Fibroblast of peridontal ligament (primary cell): Measurements from ENCODE around the gene CALCOCO1.
A peak's percentile ranks its signal among the peaks of the same experiment; 100 is the strongest.
"Not testable (repeated sequence)": the region's sequence is repeated elsewhere in the genome, so short reads cannot be mapped to it uniquely, and the experiment has no call there.

Experiments used
- DNase-seq: peaks from one replicate; pipeline ENCODE4 v3.0.0-alpha.2; 2010; ENCODE audit errors: extremely low read depth

The CALCOCO1 gene

DNA sequence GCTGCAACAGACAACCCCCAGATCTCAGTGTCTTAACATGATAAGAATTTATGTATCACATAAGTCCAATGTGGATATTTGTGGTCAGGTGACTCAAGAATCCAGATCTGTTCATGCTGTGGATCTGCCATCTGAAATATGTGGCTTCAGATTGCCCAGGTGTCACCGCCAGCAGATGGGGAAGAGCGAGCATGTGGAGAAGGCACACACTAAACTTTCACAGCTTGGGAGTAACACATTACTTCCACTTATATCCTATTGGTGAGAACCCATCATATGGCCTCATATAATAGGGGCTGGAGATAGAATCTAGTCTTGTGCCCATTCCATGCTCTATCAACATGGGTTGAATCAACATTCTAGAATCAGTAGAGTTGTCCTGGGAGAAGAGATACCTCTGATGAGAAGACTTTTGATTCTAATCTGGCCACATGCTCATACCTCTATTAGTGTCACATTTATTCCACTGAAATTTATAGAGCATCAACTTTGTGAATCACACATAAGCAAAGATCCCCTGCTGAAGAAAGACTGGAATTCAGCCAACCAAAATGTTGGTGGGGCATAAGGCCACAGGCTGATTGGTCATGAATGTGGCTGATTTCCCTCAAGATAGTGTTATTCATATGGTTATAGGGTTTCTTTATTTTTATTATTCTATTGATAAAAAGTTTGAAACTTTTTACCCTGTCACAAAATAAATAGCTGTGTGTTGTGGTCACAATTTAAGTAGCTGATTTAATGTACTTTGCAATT lies 6.0 kb upstream of the CALCOCO1 start:
- peak; percentile 40 for DNase-seq

DNA sequence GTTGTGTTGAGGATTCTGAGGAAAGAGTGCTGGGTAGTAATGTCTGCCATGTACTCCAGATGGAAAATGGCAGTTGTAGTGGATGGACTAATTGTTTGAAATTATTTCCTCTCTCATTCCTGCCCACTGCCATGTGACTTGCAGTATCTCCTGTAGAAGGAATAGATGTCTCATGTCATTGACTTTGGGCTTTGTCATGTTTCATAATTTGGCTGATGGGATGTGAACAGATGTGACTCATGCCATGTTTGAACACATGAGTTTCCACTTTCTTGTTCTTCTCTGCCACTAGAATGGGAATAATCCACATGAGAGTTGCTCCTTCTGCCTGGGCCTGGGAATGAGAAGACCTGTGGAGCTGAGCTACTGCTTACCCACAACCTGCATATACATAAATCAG lies 2.4 kb upstream of the CALCOCO1 start:
- no peak for DNase-seq

DNA sequence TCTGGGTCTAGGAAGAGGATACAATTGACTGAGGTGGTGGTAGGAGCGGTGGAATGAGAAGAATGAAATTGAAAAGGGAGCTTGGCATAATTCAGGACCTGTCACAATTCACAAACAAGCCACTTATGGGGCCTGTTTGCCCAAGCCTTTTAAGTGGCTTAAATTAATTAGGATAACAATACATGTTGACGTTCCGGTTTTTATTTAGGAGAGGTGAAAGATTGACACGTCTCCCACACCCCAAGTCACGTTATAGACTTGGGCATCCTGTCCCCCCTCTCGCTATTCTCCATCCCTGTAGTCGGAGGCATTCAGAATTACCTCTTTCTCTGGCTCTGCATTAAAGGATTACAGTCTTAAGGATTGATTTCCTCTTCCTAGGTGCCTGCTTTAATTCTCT lies 954 bp upstream of the CALCOCO1 start:
- no peak for DNase-seq

DNA sequence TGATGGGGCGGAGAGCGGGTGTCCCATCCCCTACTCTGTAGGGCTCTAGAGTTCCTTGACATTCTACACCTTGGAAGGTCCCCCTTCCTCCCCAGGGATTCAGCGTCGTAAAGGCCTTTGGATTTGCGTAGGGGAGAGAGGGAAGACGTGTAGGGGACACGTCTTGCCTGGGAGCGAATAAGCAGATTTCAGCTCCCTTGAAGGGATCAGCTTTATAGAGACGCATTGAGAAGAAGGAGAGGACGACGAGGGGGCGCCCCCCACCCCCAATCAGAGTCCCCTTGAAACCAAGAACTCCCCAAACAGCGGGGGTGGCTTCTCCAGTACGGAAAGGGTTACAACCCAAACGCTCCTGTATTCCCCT lies 324 bp downstream of the CALCOCO1 start:
- peak; percentile 29 for DNase-seq

DNA sequence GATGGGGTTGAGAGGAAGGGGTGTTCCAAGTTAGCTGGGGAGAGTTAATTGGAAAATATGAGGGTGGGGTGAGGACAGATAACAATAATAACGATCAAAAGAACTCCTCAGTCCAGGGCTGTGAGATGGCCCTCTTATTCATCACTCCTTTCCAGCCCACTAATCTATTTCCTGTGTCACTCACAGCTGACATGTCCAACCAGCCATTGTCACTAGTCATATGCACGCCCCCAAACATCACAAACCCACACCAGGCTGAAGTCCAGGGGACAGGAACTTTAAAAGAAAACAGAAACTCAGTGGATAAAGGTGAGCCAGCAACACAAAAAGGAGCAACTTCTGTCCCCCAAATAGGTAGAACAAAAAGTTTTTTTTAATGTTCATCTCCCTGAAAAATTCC lies 911 bp downstream of the CALCOCO1 start:
- no peak for DNase-seq

DNA sequence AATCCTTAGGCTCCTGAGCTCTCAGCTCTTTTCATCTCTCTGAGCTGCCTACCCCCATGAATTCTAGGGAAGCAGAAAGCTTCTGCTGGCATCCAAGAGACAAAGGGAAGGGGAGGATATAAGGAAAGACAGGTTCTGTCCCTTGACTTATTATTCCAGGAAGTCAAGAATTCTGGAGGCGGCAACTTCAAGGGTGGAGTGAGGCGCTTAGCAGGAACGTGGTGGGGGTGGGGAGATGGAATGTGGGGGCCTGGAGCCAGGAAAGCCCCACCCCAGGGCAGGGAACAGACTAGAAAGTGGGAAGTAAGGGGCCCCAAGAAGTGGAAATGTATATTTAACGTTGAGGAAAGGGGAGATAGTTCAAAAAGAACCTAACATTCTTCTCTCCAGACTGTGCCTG lies 1.4 kb downstream of the CALCOCO1 start:
- no peak for DNase-seq

DNA sequence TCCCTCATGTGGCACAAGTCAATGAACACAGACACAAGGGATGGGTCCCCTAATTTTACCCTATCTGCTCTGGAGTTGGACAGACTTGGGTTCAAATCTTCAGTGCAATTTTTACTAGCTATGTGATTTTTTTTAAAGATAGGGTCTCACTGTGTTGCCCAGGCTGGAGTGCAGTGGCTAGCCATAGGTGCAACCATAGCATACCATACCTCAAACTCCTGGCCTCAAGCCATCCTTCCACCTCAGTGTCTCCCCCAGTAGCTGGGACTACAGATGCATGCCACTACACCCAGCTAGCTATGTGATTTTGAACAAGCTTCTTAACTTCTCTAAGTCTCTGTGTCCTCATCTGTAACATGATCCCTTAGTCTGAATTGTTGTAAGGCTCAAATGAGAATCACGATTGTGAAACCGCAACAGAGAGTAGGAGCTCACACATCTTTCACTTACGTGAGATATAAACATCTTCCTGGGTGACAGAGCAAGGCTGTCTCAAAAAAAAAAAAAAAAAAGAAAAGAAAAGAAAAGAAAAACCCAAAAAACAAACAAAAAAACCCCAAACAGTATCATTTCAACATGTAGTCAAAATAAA lies 4.7 kb downstream of the CALCOCO1 start:
- peak; percentile 41 for DNase-seq

DNA sequence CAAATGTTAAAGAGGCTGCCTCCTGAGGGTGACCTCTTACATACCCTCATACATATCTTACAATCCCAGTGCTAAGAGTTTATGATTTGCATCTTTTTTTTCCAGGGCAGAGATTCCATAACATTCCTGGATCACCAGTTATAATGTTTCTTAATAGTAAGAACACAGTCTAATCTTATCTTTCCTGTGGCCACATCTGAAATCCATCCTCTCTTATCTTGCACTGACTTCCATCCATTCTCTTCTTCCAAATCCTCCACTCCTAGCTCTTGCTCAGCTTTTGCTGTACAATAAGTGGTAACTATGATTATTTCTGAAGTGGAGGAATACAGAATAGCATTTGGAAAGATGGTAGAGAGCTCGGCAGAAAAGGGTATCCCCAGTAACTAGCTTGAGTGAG lies 6.3 kb downstream of the CALCOCO1 start:
- DNase-seq, result no peak

DNA sequence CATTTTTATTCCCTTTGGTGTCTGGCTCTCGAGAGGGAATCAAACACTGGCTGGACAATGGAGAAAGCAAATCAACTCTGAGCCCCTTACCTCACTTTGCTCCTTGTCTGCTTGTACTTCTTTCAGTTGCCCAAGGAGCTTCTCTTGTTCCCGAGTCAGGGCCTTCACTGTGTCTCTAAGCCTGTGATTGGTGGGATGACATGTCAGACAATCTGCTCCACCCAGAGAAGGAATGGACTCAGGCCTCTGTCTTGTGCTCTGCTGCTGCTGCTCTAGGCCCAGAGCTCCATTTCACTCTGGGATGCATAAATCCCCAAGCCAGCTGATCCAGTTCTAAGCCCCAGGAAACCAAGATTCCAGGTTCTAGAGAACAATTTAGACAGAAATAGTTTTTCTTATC lies 7.6 kb downstream of the CALCOCO1 start:
- no peak for DNase-seq

DNA sequence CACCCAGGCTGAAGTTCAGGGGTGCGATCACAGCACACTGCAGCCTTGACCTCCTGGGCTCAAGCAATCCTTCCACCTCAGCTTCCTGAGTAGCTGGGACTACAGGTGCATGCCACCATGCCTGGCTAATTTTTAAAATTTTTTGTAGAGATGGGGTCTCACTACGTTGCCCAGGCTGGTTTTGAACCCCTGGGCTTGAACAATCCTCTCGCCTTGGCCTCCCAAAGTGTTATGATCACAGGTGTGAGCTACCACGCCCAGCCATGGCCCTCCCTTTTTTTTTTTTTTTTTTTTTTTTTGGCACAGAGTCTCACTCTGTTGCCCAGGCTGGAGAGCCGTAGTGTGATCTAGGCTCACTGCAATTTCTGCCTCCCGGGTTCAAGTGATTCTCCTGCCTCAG lies 8.7 kb downstream of the CALCOCO1 start:
- DNase-seq, result not testable (repeated sequence)

DNA sequence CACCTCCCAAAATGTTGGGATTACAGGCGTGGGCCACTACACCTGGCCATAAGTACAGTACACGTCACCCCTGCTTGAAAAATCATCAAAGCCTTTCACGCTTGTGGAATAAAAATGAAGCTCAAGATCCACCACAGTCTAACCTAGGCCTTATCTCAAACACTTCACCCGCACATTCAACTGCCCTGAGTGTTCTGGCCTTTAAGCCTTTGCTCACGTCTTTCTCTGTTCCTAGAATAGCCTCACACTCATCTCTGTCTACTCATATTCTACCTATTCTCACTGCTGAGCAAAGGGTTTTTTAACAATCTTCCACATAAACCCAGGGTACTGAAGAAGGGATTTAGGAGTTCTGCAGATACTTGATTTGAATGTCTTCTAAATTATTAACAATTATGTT lies 9.9 kb downstream of the CALCOCO1 start:
- DNase-seq, result no peak

DNA sequence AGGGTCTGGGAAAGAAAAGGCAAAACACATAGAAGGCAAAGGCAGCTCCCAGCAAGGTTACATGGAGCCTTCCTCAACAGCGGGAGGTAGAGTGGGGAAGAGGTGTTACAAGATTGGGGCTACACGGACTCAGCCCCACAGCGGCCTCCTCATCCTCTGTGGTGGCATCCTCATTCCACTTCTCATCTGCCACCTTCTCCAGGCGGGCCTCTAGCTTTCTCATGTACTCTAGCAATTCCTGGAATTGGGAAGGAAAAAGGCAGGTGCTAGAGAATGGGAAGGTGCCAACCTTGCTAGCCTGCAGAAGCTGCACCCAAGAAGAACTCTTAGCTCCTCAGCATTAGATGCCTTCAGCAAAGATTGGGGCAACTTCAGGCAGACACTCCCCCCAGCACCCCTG lies 13.2 kb downstream of the CALCOCO1 start:
- no peak for DNase-seq

DNA sequence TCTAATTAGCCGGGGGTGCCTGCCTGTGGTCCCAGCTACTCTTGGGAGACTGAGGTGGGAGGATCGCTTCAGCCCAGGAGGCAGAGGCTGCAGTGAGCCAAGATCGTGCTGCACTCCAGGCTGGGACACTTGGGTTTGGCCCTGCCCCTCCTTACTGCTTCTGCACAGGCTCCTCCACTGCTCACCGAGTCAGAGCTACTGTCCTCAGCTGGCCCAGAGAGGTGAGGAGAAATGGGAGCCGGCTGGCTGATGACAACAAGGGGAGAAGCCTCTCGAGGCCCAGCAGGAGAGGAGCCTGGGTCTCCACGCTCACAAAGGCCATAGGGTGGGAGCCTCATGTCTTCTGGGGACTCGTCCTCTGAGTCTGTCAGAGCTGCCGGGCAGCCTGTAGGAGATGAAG lies 13.7 kb downstream of the CALCOCO1 start:
- no peak for DNase-seq

DNA sequence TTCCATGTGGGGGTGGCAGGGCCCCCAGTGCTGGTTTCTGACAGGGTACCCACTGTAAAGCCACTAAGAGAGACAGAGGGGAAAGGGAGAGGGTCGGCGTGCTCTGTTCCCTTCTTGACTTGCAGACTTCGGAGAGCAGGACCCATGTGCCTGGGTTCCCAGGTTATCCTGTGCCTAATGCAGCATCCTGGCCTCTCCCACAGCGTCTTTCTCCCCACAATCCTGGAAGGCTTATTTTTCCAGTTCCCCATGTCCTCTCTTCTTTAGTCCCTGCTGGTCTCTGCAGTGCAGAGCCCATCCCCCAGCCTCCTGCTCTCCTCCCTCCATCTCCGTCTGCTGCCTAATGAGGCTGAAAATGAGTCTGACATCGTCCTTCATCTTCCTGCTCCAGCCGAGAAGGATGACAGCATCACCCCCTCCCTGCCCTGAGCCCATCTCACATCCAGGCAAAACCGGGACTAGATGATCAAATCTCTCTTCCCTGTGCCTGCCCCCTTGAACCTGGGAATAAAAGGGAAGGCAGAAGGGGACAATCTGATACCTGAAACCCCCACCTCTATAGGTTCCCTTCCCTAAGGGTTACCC lies 15.1 kb downstream of the CALCOCO1 start:
- DNase-seq, result no peak

DNA sequence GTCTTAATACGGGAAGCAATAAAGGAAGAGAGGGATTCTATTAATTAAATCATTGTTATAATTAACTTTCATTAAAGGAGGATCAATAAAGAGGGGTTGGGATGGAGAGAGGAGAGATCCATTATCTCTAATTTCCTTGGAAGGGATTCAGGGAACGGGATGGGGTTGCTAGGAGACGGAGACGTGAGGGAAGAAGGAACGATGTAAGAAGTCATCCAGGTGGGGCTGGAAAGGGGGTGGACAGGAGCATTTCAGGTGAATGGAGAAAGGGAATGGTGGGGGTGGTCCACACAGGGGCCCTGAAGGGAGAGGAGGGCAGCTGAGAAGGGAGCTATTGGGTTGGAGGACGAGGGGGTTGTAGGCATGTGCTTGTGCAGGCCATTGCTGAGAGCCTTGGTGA lies 17.2 kb downstream of the CALCOCO1 start:
- no peak for DNase-seq

DNA sequence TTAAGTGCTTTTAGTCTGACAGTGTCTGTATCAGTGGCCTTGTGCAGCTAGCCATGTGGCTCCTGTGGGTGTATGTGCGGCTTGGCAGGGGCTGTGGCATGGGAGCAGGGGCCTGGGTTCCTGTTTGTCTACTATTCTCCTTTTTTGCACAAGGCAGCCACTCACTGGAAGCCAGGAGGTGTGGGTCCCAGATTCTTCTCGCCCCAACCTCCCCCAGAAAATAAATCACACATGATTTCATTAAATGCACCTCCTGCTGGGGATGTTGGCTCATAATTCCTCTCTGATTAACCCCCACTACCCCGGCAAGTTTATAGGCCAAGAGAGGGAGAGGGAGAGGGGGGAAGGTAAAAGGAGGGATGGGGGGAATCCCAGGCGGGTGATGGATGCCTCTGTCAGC lies 17.6 kb downstream of the CALCOCO1 start:
- no peak for DNase-seq

DNA sequence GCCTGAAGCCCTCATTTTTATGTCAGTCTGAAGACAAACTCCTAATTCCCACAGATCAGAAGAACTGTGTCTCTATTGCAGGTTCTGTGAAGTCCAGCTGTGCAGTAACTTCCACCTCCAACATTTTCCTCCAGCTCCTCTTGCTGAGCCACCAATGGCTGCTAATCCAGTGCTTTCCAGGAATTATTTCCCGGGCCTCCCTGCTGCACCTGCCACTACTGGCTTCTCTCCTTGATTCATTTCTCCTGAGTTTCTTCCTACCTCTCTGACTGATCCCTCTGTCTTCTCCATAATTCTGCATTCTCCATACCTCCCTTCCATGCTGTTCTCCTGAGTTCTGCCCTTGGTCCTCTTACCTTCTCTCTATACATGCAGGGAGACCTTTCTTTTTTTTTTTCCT lies 21.2 kb downstream of the CALCOCO1 start:
- no peak for DNase-seq

DNA sequence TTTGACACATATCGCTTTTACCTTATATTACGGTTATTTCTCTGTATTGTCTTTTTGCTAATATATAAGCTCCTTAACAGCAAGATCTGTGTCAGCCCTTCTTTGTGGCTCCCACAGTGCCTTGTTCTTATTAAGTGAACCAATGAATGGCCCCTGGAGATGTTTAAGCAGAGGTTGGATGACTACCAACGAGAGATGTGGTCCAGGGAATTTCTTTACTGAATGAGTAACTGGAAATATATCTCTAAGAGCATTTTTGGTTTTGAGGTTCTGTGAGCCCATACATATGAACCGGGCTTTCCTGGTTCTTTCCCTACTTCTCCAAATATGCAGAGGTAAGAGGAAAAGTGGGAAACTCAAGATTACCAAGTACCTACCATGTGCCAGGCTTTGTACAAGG lies 23.5 kb downstream of the CALCOCO1 start:
- peak; percentile 73 for DNase-seq

DNA sequence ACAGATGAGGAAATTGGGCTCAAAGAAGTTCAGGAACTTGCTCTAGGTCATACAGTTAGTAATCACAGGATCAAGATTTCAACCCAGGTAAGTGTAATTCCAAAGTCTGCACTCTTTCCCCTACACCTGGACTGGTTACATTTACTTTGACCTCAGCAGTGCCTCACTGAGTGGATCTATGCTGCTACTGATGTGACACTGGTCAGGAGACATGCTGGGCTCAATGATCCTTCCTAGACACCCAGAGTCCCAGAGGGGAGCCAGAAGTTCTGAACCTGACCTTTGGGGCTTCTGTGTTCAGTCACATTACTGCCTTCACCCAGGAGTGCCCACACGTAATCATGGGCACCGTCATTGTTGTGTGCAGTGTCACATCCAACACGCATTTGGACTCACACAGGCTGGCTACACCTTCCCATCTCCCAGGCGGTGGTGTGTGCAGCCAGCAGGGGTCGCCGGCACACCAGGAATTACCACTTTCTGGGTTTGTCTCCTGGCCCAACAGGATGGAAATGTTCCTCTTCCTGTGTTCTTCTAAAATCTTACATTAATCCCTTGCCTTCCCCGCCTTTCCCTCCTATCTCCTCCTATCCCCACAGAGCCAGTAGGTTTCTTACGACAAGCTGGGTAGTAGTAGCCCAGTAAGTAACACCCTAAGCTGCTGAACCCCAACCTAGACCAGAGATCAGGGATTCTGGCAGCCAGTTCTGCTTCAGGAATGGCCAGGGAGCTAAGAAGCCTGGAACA lies 25.6 kb downstream of the CALCOCO1 start:
- peak; percentile 77 for DNase-seq

DNA sequence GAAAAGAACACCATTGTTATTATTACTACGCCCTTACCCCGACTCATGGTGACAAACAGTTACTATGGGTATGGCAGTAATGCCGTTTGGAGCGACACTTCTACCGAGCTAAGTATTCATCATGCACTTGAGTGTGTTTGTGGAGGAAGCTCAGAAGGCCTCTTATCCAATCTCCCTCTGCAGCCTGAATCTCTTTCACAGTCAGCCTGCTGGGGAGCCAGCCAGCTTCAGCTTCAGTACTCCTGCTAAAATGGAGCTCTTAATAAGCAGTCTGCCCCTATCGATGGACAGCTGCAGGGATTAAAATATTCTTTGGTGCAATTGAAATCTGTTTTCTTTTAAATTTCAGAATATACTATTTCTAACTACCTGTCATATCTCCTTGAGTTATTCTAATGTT lies 26.7 kb downstream of the CALCOCO1 start:
- DNase-seq, result peak; percentile 36

DNA sequence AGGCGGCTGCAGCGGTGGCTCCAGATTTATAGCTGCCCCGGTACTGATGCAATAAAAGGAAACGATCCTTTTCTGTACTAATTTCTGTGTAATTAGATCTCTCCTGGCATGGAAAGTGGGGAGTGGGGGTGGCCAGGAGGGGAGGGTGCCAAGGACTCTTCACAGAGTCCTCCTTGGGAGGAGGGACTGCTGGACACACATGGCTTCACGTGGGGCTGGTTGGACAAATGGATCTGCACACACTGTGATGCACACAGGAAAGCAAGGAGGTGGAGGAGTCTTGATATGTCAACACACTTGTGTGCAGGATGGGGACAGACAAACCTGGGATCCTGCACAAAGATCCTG lies 27.6 kb downstream of the CALCOCO1 start:
- no peak for DNase-seq

DNA sequence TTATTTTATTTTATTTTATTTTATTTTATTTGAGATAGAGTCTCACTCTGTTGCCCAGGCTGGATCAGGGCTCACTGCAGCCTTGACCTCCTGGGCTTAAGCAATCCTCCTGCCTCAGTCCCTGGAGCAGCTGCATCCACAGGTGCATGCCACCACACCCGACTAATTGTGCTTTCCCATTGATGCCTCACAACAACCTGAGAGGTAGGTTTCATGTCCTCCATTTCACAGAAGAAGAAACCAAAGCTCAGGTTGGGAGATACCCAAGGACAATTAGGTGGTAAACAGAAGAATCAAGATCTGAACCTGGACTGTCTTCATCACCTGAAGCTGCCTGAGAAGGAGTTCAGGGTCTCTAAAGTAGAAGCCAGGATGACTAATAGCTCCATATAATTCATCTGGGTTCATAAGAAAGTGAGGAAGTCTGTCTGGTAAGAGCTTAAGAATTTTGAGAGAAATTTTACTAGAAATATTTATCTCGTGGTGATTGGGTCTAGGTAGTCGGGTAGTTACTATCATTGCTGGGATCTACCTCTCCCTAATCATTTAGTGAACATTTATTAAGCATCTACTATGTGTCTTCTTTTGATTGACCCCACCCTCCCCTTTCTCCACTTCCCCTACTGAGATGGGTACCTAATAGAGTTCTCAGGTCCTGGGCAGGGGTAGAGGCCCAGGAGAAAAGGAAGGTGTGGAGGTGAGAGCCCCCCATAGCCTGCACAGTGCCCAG lies 28.1 kb downstream of the CALCOCO1 start:
- DNase-seq, result no peak
